Activated CD4-positive, CD25-positive, alpha-beta regulatory T cell treated with anti-CD3 and anti-CD28 coated beads, Interleukin-2, amount 50 U/mL, for 24 hours (primary cell): ENCODE measurements around the gene CX3CR1.
"Not testable (repeated sequence)": the region's sequence is repeated elsewhere in the genome, so short reads cannot be mapped to it uniquely, and the experiment has no call there.

Source experiments
- ATAC-seq, 2 donors: fragments of 150-1000 bp; cut with Tn5 transposase; one replicate each; pipeline ENCODE4 v1.10.0; 2021; ENCODE audit warnings: mild to moderate bottlenecking in 1 of 2, moderate library complexity in 1 of 2

Gene CX3CR1

GRCh38 chr3:39279745-39280517, at the start of gene CX3CR1:
Gene CX3CR1 (minus strand): TSS chr3:39280036. CDS start chr3:39266509, 13,527 bp downstream.
- no peak for ATAC-seq

GRCh38 chr3:39329493-39329892, 49.7 kb upstream of the CX3CR1 start, which contains the start of gene CCR8:
Gene CCR8 (plus strand): TSS chr3:39329709. CDS start chr3:39332332, 2,623 bp downstream.
- ATAC-seq: peak; percentile 35 to 44

GRCh38 chr3:39327746-39328349, 48.0 kb upstream of the CX3CR1 start:
- peak; percentile 78 to 80 for ATAC-seq

GRCh38 chr3:39327053-39327745, 47.4 kb upstream of the CX3CR1 start:
- ATAC-seq: no peak

GRCh38 chr3:39325236-39325635, 45.4 kb upstream of the CX3CR1 start:
- ATAC-seq: peak; percentile 47 to 56

- no peak for ATAC-seq
Observed at GRCh38 chr3:39323494-39323893, 43.7 kb upstream of the CX3CR1 start.

- no peak for ATAC-seq
Observed at GRCh38 chr3:39322936-39323335, 43.1 kb upstream of the CX3CR1 start.

- ATAC-seq: not testable (repeated sequence)
Observed at GRCh38 chr3:39322209-39322715, 42.4 kb upstream of the CX3CR1 start.

- ATAC-seq: peak; percentile 36 to 44
Observed at GRCh38 chr3:39321574-39321983, 41.7 kb upstream of the CX3CR1 start.

- ATAC-seq: no peak
Observed at GRCh38 chr3:39319249-39319648, 39.4 kb upstream of the CX3CR1 start.

GRCh38 chr3:39318301-39318700, 38.5 kb upstream of the CX3CR1 start:
- no peak for ATAC-seq

- no peak for ATAC-seq
Observed at GRCh38 chr3:39317571-39318169, 37.8 kb upstream of the CX3CR1 start.

- peak; percentile 80 to 91 for ATAC-seq
Observed at GRCh38 chr3:39315420-39315819, 35.6 kb upstream of the CX3CR1 start.

GRCh38 chr3:39313289-39313688, 33.5 kb upstream of the CX3CR1 start:
- no peak for ATAC-seq

- no peak for ATAC-seq
Observed at GRCh38 chr3:39302178-39302577, 22.3 kb upstream of the CX3CR1 start.

- ATAC-seq: no peak
Observed at GRCh38 chr3:39299279-39299678, 19.4 kb upstream of the CX3CR1 start.

GRCh38 chr3:39296197-39297077, 16.6 kb upstream of the CX3CR1 start:
- ATAC-seq: no peak

GRCh38 chr3:39295184-39295775, 15.4 kb upstream of the CX3CR1 start:
- ATAC-seq: peak; percentile 85 to 86

- ATAC-seq: peak in 1 of 2 donors; percentile 10
Observed at GRCh38 chr3:39294446-39295183, 14.8 kb upstream of the CX3CR1 start.

- ATAC-seq: no peak
Observed at GRCh38 chr3:39292961-39293360, 13.1 kb upstream of the CX3CR1 start.

GRCh38 chr3:39291903-39292329, 12.1 kb upstream of the CX3CR1 start:
- peak in 1 of 2 donors; percentile 8 for ATAC-seq
